ENCODE measurements around the gene BRD3. TPM values are rescaled to one million over a fixed set of nuclear protein-coding genes. Genes with fewer than 3 reads are reported as not detected.

Gene BRD3
- total and polyA plus RNA-seq, 2 of the 8 experiments (the other 6 are each of a cell fraction or from before 2014, with no cell fraction given): 31.0 to 82.7 TPM

- no peak for DNase-seq (ENCODE audit: low read depth in 1 of 2, low spot score in 2 of 2)
- no peak overlapping the region; a peak in 1 of 7 replicates for H3K9ac ChIP-seq (replicated peaks in 1 of 4; ENCODE audit: extremely low read depth in 1 of 4, low read depth in 3 of 4, low read length in 3 of 4)
Observed at GRCh38 chr9:134062461-134063087, 5.3 kb downstream of the BRD3 start.

More at GRCh38 chr9:134062461-134063087, 5.3 kb downstream of the BRD3 start:
- Histone ChIP-seq H2BK20ac (ENCODE audit: low read length) (no peak overlapping the region), H3K4me1 (replicated peaks in 1 of 4; ENCODE audit: control insufficient read depth in 3 of 4, insufficient read depth in 4 of 4, low read length in 3 of 4) (peaks cover 0 to 17% (median 10%) of the 10 kb centered on the region in 4 experiments; a peak in 5 of 7 replicates), H3K9me3 (ENCODE audit: insufficient read depth in 2 of 2, low read depth in 1 of 2, low read length in 1 of 2) (no peaks in the 10 kb centered on the region), H3K56ac (replicated peaks; ENCODE audit: insufficient read length, low read depth, low read length) (no peak overlapping the region), H3K4ac (replicated peaks; ENCODE audit: insufficient read length, low read depth, low read length) (no peak overlapping the region), H3K27me3 (replicated peaks in 1 of 4; ENCODE audit: control insufficient read depth in 3 of 4, extremely low read depth in 1 of 4, insufficient read depth in 3 of 4, low read length in 3 of 4) (no peaks in the 10 kb centered on the region), H3K79me2 (ENCODE audit: control insufficient read depth in 1 of 2, insufficient read depth in 2 of 2, low read length in 2 of 2) (peaks cover 38 to 97% of the 10 kb centered on the region in 2 experiments), H3K36me3 (ENCODE audit: control insufficient read depth in 2 of 4, insufficient read depth in 4 of 4, low read length in 3 of 4) (no peaks in the 10 kb centered on the region; a peak in 1 of 8 replicates), H3K27ac (ENCODE audit: low read depth, low read length) (peak overlapping the region; percentile 35), H2BK12ac (ENCODE audit: low read depth, low read length) (no peak overlapping the region), H3K14ac (ENCODE audit: insufficient read length) (no peak overlapping the region), H2AK5ac (ENCODE audit: low read depth, low read length) (no peak overlapping the region), H3K79me1 (ENCODE audit: low read depth, low read length) (peaks cover 40% of the 10 kb centered on the region), H4K20me1 (replicated peaks in 1 of 2; ENCODE audit: control insufficient read depth in 1 of 2, insufficient read depth in 2 of 2, low read length in 2 of 2) (peaks cover 60 to 61% of the 10 kb centered on the region in 2 experiments), H2AFZ (ENCODE audit: low read length) (no peak overlapping the region), H3K4me3 (ENCODE audit: extremely low read depth in 1 of 4, insufficient read depth in 2 of 4, low read depth in 3 of 4, low read length in 4 of 4) (no peak overlapping the region), H3K23me2 (ENCODE audit: low read depth, low read length) (peaks cover 5% of the 10 kb centered on the region), H3K23ac (ENCODE audit: insufficient read length) (no peak overlapping the region), H2BK5ac (ENCODE audit: low read depth, low read length) (no peak overlapping the region; the same call in 1 of the 2 replicates), H4K8ac (ENCODE audit: extremely low read depth, insufficient read depth, low read length) (no peak overlapping the region), H3K4me2 (ENCODE audit: insufficient read depth in 1 of 2, low read depth in 2 of 2, low read length in 2 of 2) (no peak overlapping the region), H2BK120ac (replicated peaks; ENCODE audit: low read depth, low read length) (no peak overlapping the region), H4K91ac (replicated peaks; ENCODE audit: insufficient read length, low read length) (no peak overlapping the region), H4K5ac (ENCODE audit: insufficient read length, low read depth, low read length) (no peak overlapping the region), H2BK15ac (ENCODE audit: low read length) (no peak overlapping the region), H3K18ac (ENCODE audit: extremely low read depth, low read length) (no peak overlapping the region)
- CTCF ChIA-PET (ENCODE audit: partially characterized antibody): interaction anchor here (0.6 to 2.1 kb wide), 6 partner anchors 9 to 67 kb away, joined by 3 to 10 read pairs (median 4); no protein-coding TSS in a partner anchor
- 93% methylated on average over 21 of the region's 22 CpGs; no CpG with 5 or more reads in 1 of the 2 experiments for WGBS, 2 experiments (ENCODE audit: extremely low coverage in 1 of 2, insufficient coverage in 1 of 2, insufficient read length in 1 of 2, insufficient replicate concordance in 2 of 2, low coverage in 1 of 2, low lambda C conversion rate in 2 of 2, missing lambda C conversion rate in 1 of 2)
- FAIRE-seq: no peak
- TF ChIP-seq NANOG (IDR thresholded peaks at IDR 0.05; ENCODE audit: insufficient read depth, low read depth, low read length, poor library complexity, severe bottlenecking) (no peak), ATF2 (IDR thresholded peaks at IDR 0.05; ENCODE audit: low read length) (no peak), CBX5 (IDR thresholded peaks at IDR 0.05; ENCODE audit: low read depth, low read length) (no peak), RNF2 (IDR thresholded peaks at IDR 0.05; ENCODE audit: borderline replicate concordance, low read depth, low read length, missing control alignments, poor library complexity, severe bottlenecking) (no peak), PHF8 (conservative IDR thresholded peaks at IDR 0.05; ENCODE audit: low read depth, low read length) (no peak), JUND (IDR thresholded peaks at IDR 0.05; ENCODE audit: low read length) (no peak), CREB1 (IDR thresholded peaks at IDR 0.05) (no peak)
- POLR2A ChIA-PET (ENCODE audit: partially characterized antibody): interaction anchor here (0.9 to 2.0 kb wide), 5 partner anchors 9 to 76 kb away, joined by 3 to 9 read pairs (median 3); partner anchors contain the start of gene WDR5
